Mesenchymal stem cell (in vitro differentiated cells and primary cell): ENCODE measurements around the gene ZNF710.

Experiments used
- DNase-seq: peaks from one replicate; pipeline ENCODE4 v3.0.0-alpha.2; 2013
- H2AFZ ChIP-seq: one replicate; pipeline ENCODE4 v1.6.1; 2013; ENCODE audit warnings: low read depth, mild to moderate bottlenecking, control low read depth, inconsistent platforms, low read length, moderate library complexity
- H2AK5ac ChIP-seq: 2 replicates; pipeline ENCODE4 v1.6.1; 2013; ENCODE audit warnings: low read length, moderate library complexity, mild to moderate bottlenecking, inconsistent platforms; ENCODE audit not compliant: severe bottlenecking
- H2BK120ac ChIP-seq: one replicate; pipeline ENCODE4 v1.6.1; 2013; ENCODE audit warnings: low read depth, mild to moderate bottlenecking, inconsistent platforms, low read length, moderate library complexity
- H2BK12ac ChIP-seq, 2 experiments: one replicate each; pipeline ENCODE4 v1.6.1; 2013; ENCODE audit warnings: inconsistent platforms in 2 of 2, low read length in 2 of 2, mild to moderate bottlenecking in 2 of 2, moderate library complexity in 2 of 2, control low read depth in 1 of 2
- H2BK15ac ChIP-seq: one replicate; pipeline ENCODE4 v1.6.1; 2013; ENCODE audit warnings: mild to moderate bottlenecking, low read depth, inconsistent platforms; ENCODE audit not compliant: poor library complexity, severe bottlenecking
- H2BK5ac ChIP-seq: 2 replicates; pipeline ENCODE4 v1.6.1; 2013; ENCODE audit warnings: low read depth, mild to moderate bottlenecking, low read length, control low read depth, inconsistent platforms; ENCODE audit not compliant: poor library complexity, severe bottlenecking
- H3K14ac ChIP-seq, 2 experiments: one replicate each; pipeline ENCODE4 v1.6.1; 2013; ENCODE audit warnings: inconsistent platforms in 2 of 2, low read length in 2 of 2, control low read depth in 1 of 2, mild to moderate bottlenecking in 1 of 2, moderate library complexity in 1 of 2
- H3K18ac ChIP-seq, 2 experiments: one replicate each; pipeline ENCODE4 v1.6.1; 2013; ENCODE audit warnings: inconsistent platforms in 2 of 2, low read length in 2 of 2, control low read depth in 1 of 2, low read depth in 1 of 2, mild to moderate bottlenecking in 1 of 2
- H3K23ac ChIP-seq, 2 experiments: one replicate each; pipeline ENCODE4 v1.6.1; 2013; ENCODE audit warnings: inconsistent platforms in 2 of 2, low read length in 2 of 2, mild to moderate bottlenecking in 2 of 2, moderate library complexity in 2 of 2, control low read depth in 1 of 2
- H3K27ac ChIP-seq: 2 replicates; pipeline ENCODE4 v1.5.1; 2013; ENCODE audit warnings: mild to moderate bottlenecking, moderate library complexity, low read length, control low read depth, inconsistent platforms; ENCODE audit not compliant: poor library complexity, severe bottlenecking
- H3K27me3 ChIP-seq, 2 experiments: 2 replicates each; pipeline versions ENCODE4 v1.6.1 to v1.7.0; 2013; ENCODE audit warnings: low read length in 2 of 2, mild to moderate bottlenecking in 2 of 2, moderate library complexity in 2 of 2, control low read depth in 1 of 2, inconsistent platforms in 1 of 2; ENCODE audit not compliant: control insufficient read depth in 1 of 2, insufficient read depth in 1 of 2
- H3K36me3 ChIP-seq, 2 experiments: 2 replicates each; pipeline versions ENCODE4 v1.6.1 to v1.7.0; 2013; ENCODE audit warnings: low read length in 2 of 2, control low read depth in 1 of 2, inconsistent platforms in 1 of 2, low read depth in 1 of 2, mild to moderate bottlenecking in 1 of 2; ENCODE audit not compliant: insufficient read depth in 2 of 2, control insufficient read depth in 1 of 2
- H3K4ac ChIP-seq, 2 experiments: one replicate each; pipeline ENCODE4 v1.6.1; 2013; ENCODE audit warnings: inconsistent platforms in 2 of 2, low read length in 2 of 2, mild to moderate bottlenecking in 2 of 2, moderate library complexity in 2 of 2, control low read depth in 1 of 2, low read depth in 1 of 2
- H3K4me1 ChIP-seq: 2 replicates; pipeline ENCODE4 v1.6.1; 2013; ENCODE audit warnings: low read depth, low read length, control low read depth; ENCODE audit not compliant: control insufficient read depth, insufficient read depth
- H3K4me2 ChIP-seq: 2 replicates; pipeline ENCODE4 v1.6.1; 2013; ENCODE audit warnings: low read length, mild to moderate bottlenecking, inconsistent platforms; ENCODE audit not compliant: poor library complexity, severe bottlenecking
- H3K4me3 ChIP-seq, 2 experiments: 2 replicates each; pipeline versions ENCODE4 v1.5.1 to v1.7.0; 2013; ENCODE audit warnings: low read length in 2 of 2, mild to moderate bottlenecking in 2 of 2, control low read depth in 1 of 2, low read depth in 1 of 2; ENCODE audit not compliant: insufficient read depth in 1 of 2
- H3K79me1 ChIP-seq: replicated peaks from 2 replicates; pipeline ENCODE4 v1.6.1; 2013; ENCODE audit warnings: mild to moderate bottlenecking, control low read depth, low read length, inconsistent platforms; ENCODE audit not compliant: poor library complexity, severe bottlenecking
- H3K9ac ChIP-seq: 2 replicates; pipeline ENCODE4 v1.7.0; 2013; ENCODE audit warnings: mild to moderate bottlenecking, low read length, moderate library complexity
- H3K9me3 ChIP-seq: 2 replicates; pipeline ENCODE4 v1.7.0; 2013; ENCODE audit warnings: mild to moderate bottlenecking, low read length; ENCODE audit not compliant: control insufficient read depth
- H4K8ac ChIP-seq: one replicate; pipeline ENCODE4 v1.6.1; 2013; ENCODE audit warnings: inconsistent platforms, mild to moderate bottlenecking, low read length, moderate library complexity
- H4K91ac ChIP-seq: one replicate; pipeline ENCODE4 v1.6.1; 2013; ENCODE audit warnings: mild to moderate bottlenecking, low read length, inconsistent platforms
- WGBS: methylation state at CpG from one replicate; pipeline ENCODE4 v1.1.7; 2013; ENCODE audit warnings: mixed read lengths; 5-methylcytosine and 5-hydroxymethylcytosine counted together

ZNF710 gene

DNA sequence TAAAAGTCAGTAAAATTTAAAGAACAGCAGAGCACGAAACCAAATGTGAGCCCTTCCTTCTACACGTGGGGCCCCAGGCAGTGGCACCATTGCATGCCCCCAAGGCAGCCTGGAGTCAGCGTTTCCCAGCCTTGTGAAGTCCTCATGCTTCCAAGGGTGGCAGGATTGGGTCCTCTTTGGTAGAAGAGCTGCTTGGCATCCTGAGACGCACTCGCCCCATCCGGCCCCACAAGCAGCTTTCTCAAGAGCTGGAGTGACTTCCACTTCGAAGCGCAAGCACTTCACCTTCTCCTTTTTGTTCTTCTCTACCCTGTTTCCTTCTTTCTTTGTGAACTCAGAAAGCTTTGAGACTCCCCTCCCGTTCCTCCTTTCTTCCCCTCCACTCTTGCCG, 34.7 kb downstream of the ZNF710 start:
- peaks cover 36% of the 10 kb centered on the region for H3K79me1 ChIP-seq

DNA sequence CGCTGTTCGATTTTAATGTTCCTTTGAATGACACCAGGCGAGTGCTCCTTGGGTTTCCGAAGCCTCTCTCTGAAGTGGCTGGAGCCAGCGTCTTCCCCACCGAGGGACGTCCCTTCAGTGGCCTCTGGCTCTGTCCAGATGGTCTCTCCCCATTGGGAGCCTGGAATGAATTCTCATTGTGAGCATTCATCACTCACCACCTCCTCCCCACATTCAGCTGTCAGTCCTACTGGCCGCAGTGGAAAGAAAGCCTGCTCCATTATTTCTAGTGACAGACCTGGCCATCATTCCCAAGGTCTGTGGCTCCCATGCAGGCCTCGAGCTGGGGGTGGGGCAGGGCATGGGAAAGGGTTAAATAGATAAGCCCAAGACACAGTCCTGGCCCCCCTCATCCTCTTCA, 35.2 kb downstream of the ZNF710 start:
- no peak overlapping the region for H2AFZ ChIP-seq
- peak overlapping the region; percentile 44 to 46 for H3K18ac ChIP-seq
- H3K23ac ChIP-seq: no peak overlapping the region
- H3K27ac ChIP-seq: no peak overlapping the region
- H4K91ac ChIP-seq: peak overlapping the region; percentile 55
- peaks cover 0 to 4% of the 10 kb centered on the region in 2 experiments for H3K36me3 ChIP-seq
- no peak overlapping the region for H3K9ac ChIP-seq
- H3K4me2 ChIP-seq: no peak overlapping the region
- peak overlapping the region; percentile 82 for H2BK15ac ChIP-seq
- peak overlapping the region; percentile 31 for H4K8ac ChIP-seq
- WGBS: 70% methylated on average over 9 of the region's 9 CpGs
- H3K14ac ChIP-seq: peak overlapping the region in 1 of 2 experiments; percentile 93
- H2BK5ac ChIP-seq: no peak overlapping the region
- peaks cover 42% of the 10 kb centered on the region for H3K4me1 ChIP-seq
- peaks cover 36% of the 10 kb centered on the region for H3K79me1 ChIP-seq
- no peak overlapping the region for H3K4me3 ChIP-seq
- no peaks in the 10 kb centered on the region for H3K27me3 ChIP-seq
- peak overlapping the region; percentile 16 to 81 for H3K4ac ChIP-seq
- DNase-seq: no peak
- peak overlapping the region; percentile 72 to 91 for H2BK12ac ChIP-seq
- H2BK120ac ChIP-seq: peak overlapping the region; percentile 12
- no peaks in the 10 kb centered on the region for H3K9me3 ChIP-seq
- H2AK5ac ChIP-seq: peak overlapping the region; percentile 79

More for the DNA sequence above, 34.7 kb downstream of the ZNF710 start:
- Histone ChIP-seq H2BK15ac (no peak overlapping the region), H3K23ac (no peak overlapping the region), H3K27ac (no peak overlapping the region), H3K4me3 (no peak overlapping the region), H3K4me1 (peaks cover 43% of the 10 kb centered on the region), H4K91ac (peak overlapping the region; percentile 64), H2BK12ac (peak overlapping the region in 1 of 2 experiments; percentile 35), H3K14ac (no peak overlapping the region), H3K36me3 (peaks cover 0 to 4% of the 10 kb centered on the region in 2 experiments), H4K8ac (peak overlapping the region; percentile 70), H3K9me3 (no peaks in the 10 kb centered on the region), H3K27me3 (no peaks in the 10 kb centered on the region), H2AK5ac (peak overlapping the region; percentile 24), H3K4ac (peak overlapping the region in 1 of 2 experiments; percentile 12), H3K9ac (no peak overlapping the region), H2AFZ (no peak overlapping the region), H2BK5ac (no peak overlapping the region), H3K18ac (peak overlapping the region in 1 of 2 experiments; percentile 69), H2BK120ac (peak overlapping the region; percentile 81), H3K4me2 (no peak overlapping the region)
- WGBS: 87% methylated on average over 10 of the region's 10 CpGs
- no peak for DNase-seq

DNA sequence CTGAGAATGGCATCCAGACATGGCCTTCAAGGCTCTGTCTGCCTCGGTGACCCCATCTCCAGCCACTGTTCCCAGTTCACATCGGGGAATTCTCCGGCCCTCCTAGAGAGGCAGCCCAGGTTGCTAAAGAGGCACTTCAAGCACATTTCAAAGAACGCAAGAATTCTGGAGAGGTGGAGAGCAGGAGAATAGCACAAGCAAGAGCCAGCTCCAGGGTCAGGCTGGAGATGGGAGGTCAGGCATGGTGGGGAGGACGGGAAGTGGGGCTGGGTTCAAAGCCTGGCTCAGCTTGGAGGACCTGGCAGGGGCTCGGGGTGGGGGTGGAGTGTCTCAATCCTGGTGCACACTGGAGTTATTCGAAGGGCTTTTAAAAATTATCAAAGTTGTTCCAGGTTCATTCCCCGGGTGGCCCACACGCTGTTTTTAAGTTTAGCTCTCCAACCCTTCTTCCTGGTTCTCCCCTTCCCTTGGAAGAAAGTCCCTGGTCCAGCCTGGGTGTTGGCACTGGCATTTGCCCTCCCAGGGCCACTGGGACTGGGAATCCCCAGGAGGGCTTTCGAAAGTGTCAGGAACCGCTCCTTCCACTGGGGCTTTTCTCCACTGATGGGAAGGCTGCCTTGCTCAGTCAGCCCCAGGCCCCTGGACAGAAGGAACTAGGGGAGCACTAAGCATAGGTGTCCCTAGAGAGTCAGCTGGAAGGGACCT, 35.8 kb downstream of the ZNF710 start:
- Histone ChIP-seq H3K14ac (peak overlapping the region in 1 of 2 experiments; percentile 93), H3K4ac (peak overlapping the region; percentile 16 to 89), H3K27me3 (no peaks in the 10 kb centered on the region), H3K36me3 (peaks cover 0 to 4% of the 10 kb centered on the region in 2 experiments), H2AFZ (no peak overlapping the region), H4K8ac (peak overlapping the region; percentile 31), H2BK120ac (peak overlapping the region; percentile 12), H3K4me2 (no peak overlapping the region), H3K79me1 (peaks cover 38% of the 10 kb centered on the region), H4K91ac (peak overlapping the region; percentile 55), H3K9me3 (no peaks in the 10 kb centered on the region), H3K9ac (no peak overlapping the region), H2BK12ac (peak overlapping the region; percentile 72 to 91), H2AK5ac (peak overlapping the region; percentile 87), H3K23ac (peak overlapping the region in 1 of 2 experiments; percentile 65), H2BK15ac (peak overlapping the region; percentile 82), H2BK5ac (no peak overlapping the region), H3K18ac (peak overlapping the region; percentile 46 to 59), H3K27ac (peak overlapping the region; percentile 16), H3K4me1 (peaks cover 38% of the 10 kb centered on the region), H3K4me3 (no peak overlapping the region)
- DNase-seq: no peak
- WGBS: 84% methylated on average over 10 of the region's 11 CpGs

DNA sequence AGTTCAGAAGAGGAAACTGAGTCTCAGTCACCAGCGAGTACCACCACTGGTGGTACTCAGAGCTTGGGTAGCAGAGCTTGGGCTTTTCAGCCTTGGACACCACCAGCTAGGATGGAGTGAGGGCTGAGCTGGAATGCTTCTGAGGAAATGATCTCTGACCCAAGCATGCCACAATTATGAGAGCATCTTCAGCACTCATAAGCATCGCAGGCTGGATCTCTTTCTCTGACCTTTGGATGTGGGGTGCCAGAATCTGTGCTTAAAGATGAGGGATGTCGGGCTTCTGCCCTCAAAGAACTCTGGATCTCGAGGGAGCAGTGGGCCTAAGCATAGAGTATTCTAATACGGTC, 36.4 kb downstream of the ZNF710 start:
- H3K4me2 ChIP-seq: no peak overlapping the region
- H3K9me3 ChIP-seq: no peaks in the 10 kb centered on the region
- H3K18ac ChIP-seq: peak overlapping the region; percentile 17 to 71
- H2BK15ac ChIP-seq: no peak overlapping the region
- no peaks in the 10 kb centered on the region for H3K27me3 ChIP-seq
- peak overlapping the region; percentile 35 for H2AK5ac ChIP-seq
- peaks cover 42% of the 10 kb centered on the region for H3K79me1 ChIP-seq
- peaks cover 0 to 4% of the 10 kb centered on the region in 2 experiments for H3K36me3 ChIP-seq
- peak overlapping the region; percentile 22 to 82 for H2BK12ac ChIP-seq
- H2AFZ ChIP-seq: no peak overlapping the region
- H3K14ac ChIP-seq: no peak overlapping the region
- no peak overlapping the region for H4K8ac ChIP-seq
- no peak overlapping the region for H3K9ac ChIP-seq
- peak overlapping the region; percentile 0 for H4K91ac ChIP-seq
- no peak overlapping the region for H2BK5ac ChIP-seq
- peak overlapping the region; percentile 26 for H3K27ac ChIP-seq
- no peak overlapping the region for H3K23ac ChIP-seq
- WGBS: 39% methylated on average over 5 of the region's 5 CpGs
- peak overlapping the region; percentile 93 for H2BK120ac ChIP-seq
- no peak overlapping the region for H3K4me3 ChIP-seq
- H3K4me1 ChIP-seq: peaks cover 38% of the 10 kb centered on the region
- peak; percentile 78 for DNase-seq
- peak overlapping the region in 1 of 2 experiments; percentile 89 for H3K4ac ChIP-seq
